HCT116 (cell line): Measurements from ENCODE around the gene ANAPC5. TPM values are rescaled to one million over a fixed set of nuclear protein-coding genes. Genes with fewer than 3 reads are reported as not detected.

Experiments
- ATAC-seq: fragments of 200-7000 bp; cut with Tn5 transposase; 2 replicates; pipeline ENCODE4 v1.9.1; 2020; ENCODE audit warnings: mild to moderate bottlenecking, moderate library complexity
- BruUV-seq: library from RNA; stranded (reverse); fragments of 400-500 nt; replicated peaks from 2 replicates; lab custom pipeline; 2021; lab: Mats Ljungman, UMichigan
- CTCF ChIA-PET: fragments of 300-600 bp; sonication (Branson Sonifier 250); formaldehyde crosslinking; loops from one replicate; lab custom pipeline; 2021; ENCODE audit warnings: antibody characterized with exemption; lab: Charles Lee
- POLR2A ChIA-PET: fragments of 300-600, 350-600 bp; sonication (Branson Sonifier 250); formaldehyde crosslinking; loops from one replicate; lab custom pipeline; 2021; ENCODE audit warnings: antibody characterized with exemption; lab: Charles Lee
- RAD21 ChIA-PET, 2 experiments: fragments of 300-600 bp; sonication (Branson Sonifier 250); formaldehyde crosslinking; loops; one replicate each; lab custom pipeline; 2023; ENCODE audit warnings: low total read pairs in 2 of 2; ENCODE audit not compliant: uncharacterized antibody in 2 of 2, unreplicated experiment in 2 of 2, low non-redundant PET in 1 of 2; lab: Charles Lee
- DNase-seq: peaks from one replicate; pipeline ENCODE4 v3.0.0-alpha.2; 2010; ENCODE audit warnings: low read depth, low spot score
- H2AFZ ChIP-seq: fragments of 200-600 bp; shearing (Covaris generic), sonication (generic); 2 replicates; pipeline ENCODE4 v1.6.1; 2017; ENCODE audit warnings: low read depth, mixed run types, mixed read lengths, antibody characterized with exemption, low read length; ENCODE audit not compliant: poor library complexity, severe bottlenecking
- H3K27ac ChIP-seq: 2 replicates; pipeline ENCODE4 v1.5.1; 2012; ENCODE audit warnings: low read depth, low read length
- H3K27me3 ChIP-seq: fragments of 200-600 bp; sonication (generic); 2 replicates; pipeline ENCODE4 v1.6.1; 2016; ENCODE audit warnings: mixed run types, low read length, mixed read lengths; ENCODE audit not compliant: insufficient read depth
- H3K36me3 ChIP-seq, 2 experiments: fragments of 200-500 bp in 1 of 2; fragments of 200-600 bp in 1 of 2; sonication (Bioruptor generic) in 1 of 2; sonication (generic) in 1 of 2; 2 replicates each; pipeline versions ENCODE4 v1.5.1 to v1.6.1; 2014 to 2016; ENCODE audit warnings: low read length in 2 of 2, inconsistent platforms in 1 of 2, mixed read lengths in 1 of 2, mixed run types in 1 of 2; ENCODE audit not compliant: insufficient read depth in 2 of 2, control insufficient read depth in 1 of 2
- H3K4me1 ChIP-seq, 2 experiments: fragments of 200-600 bp in 1 of 2; sonication (generic) in 1 of 2; 2 replicates each; pipeline versions ENCODE4 v1.5.1 to v1.6.1; 2012 to 2017; ENCODE audit warnings: low read length in 2 of 2, inconsistent platforms in 1 of 2, mild to moderate bottlenecking in 1 of 2, mixed read lengths in 1 of 2, mixed run types in 1 of 2, moderate library complexity in 1 of 2; ENCODE audit not compliant: insufficient read depth in 2 of 2, control insufficient read depth in 1 of 2
- H3K4me2 ChIP-seq: fragments of 200-600 bp; sonication (generic); 2 replicates; pipeline ENCODE4 v1.6.1; 2017; ENCODE audit warnings: mixed run types, low read length, mixed read lengths
- H3K4me3 ChIP-seq, 2 experiments: fragments of 200-600 bp in 1 of 2; sonication (generic) in 1 of 2; replicated peaks in 1 of 2; 2 replicates each; pipeline ENCODE4 v1.5.1; 2011 to 2016; ENCODE audit warnings: low read length in 2 of 2, control low read depth in 1 of 2, low read depth in 1 of 2, mild to moderate bottlenecking in 1 of 2, mixed read lengths in 1 of 2, mixed run types in 1 of 2
- H3K79me2 ChIP-seq: fragments of 200-600 bp; sonication (generic); 2 replicates; pipeline ENCODE4 v1.6.1; 2017; ENCODE audit warnings: mild to moderate bottlenecking, mixed run types, low read length, moderate library complexity, mixed read lengths; ENCODE audit not compliant: insufficient read depth
- H3K9ac ChIP-seq: fragments of 200-600 bp; sonication (generic); 2 replicates; pipeline ENCODE4 v1.6.1; 2016; ENCODE audit warnings: low read length, mixed read lengths
- H3K9me2 ChIP-seq: fragments of 200-600 bp; sonication (generic), shearing (Covaris generic); 2 replicates; pipeline ENCODE4 v1.6.1; 2017; ENCODE audit warnings: mixed run types, mild to moderate bottlenecking, moderate library complexity; ENCODE audit not compliant: insufficient read depth
- H3K9me3 ChIP-seq, 2 experiments: fragments of 200-500 bp in 1 of 2; fragments of 200-600 bp in 1 of 2; sonication (Bioruptor generic) in 1 of 2; sonication (generic) in 1 of 2; 2 replicates each; pipeline ENCODE4 v1.6.1; 2014 to 2017; ENCODE audit warnings: low read length in 2 of 2, mixed read lengths in 2 of 2, inconsistent platforms in 1 of 2, low read depth in 1 of 2, mild to moderate bottlenecking in 1 of 2, mixed run types in 1 of 2, moderate library complexity in 1 of 2; ENCODE audit not compliant: control insufficient read depth in 1 of 2, insufficient read depth in 1 of 2
- H4K20me1 ChIP-seq: fragments of 200-600 bp; sonication (generic), shearing (Covaris generic); 2 replicates; pipeline ENCODE4 v1.6.1; 2017; ENCODE audit warnings: mixed run types, mild to moderate bottlenecking, moderate library complexity; ENCODE audit not compliant: insufficient read depth
- ATF3 ChIP-seq: IDR thresholded peaks from 2 replicates; pipeline ENCODE4 v1.6.1; 2012
- ELF1 ChIP-seq: IDR thresholded peaks from 2 replicates; pipeline ENCODE4 v1.6.1; 2012; ENCODE audit warnings: low read depth, borderline replicate concordance
- EZH2 ChIP-seq: fragments of 200-600 bp; sonication (generic); IDR thresholded peaks from 2 replicates; pipeline ENCODE4 v1.6.1; 2017; ENCODE audit warnings: antibody characterized with exemption, mixed run types
- JUND ChIP-seq: IDR thresholded peaks from 2 replicates; pipeline ENCODE4 v1.6.1; 2012
- RAD21 ChIP-seq: IDR thresholded peaks from 2 replicates; pipeline ENCODE4 v1.6.1; 2012; ENCODE audit warnings: low read depth, mild to moderate bottlenecking
- SIN3A ChIP-seq: IDR thresholded peaks from 2 replicates; pipeline ENCODE4 v1.6.1; 2012; ENCODE audit warnings: low read depth
- SP1 ChIP-seq: IDR thresholded peaks from 2 replicates; pipeline ENCODE4 v1.6.1; 2012; ENCODE audit warnings: low read depth
- ZFX ChIP-seq: fragments of 450-650 bp; IDR thresholded peaks from 2 replicates; pipeline ENCODE4 v1.6.1; 2017
- ZNF274 ChIP-seq: fragments of 200-500 bp; sonication (Bioruptor generic); IDR thresholded peaks from 2 replicates; pipeline ENCODE4 v1.6.1; 2014; ENCODE audit warnings: mild to moderate bottlenecking, low read depth, low read length, inconsistent platforms
- intact Hi-C: fragments of 100-400 bp; cut with micrococcal nuclease; formaldehyde crosslinking; loops from 2 replicates; pipeline ENCODE4 v1.10.0; 2022
- total RNA-seq: library from RNA; stranded (reverse); gene quantifications from one replicate; pipeline ENCODE4 v1.2.1, GENCODE V29; 2021; ENCODE audit not compliant: unreplicated experiment
- TF ChIP-seq, protein P1 (sequence below): IDR thresholded peaks from 2 replicates; pipeline ENCODE4 v1.6.1; 2012

ANAPC5 gene
- total RNA-seq, 1 experiment from 2014 or later: 112 TPM

GRCh38 chr12:121287267-121287954, 64.8 kb downstream of the ANAPC5 start:
- BruUV-seq: no TSS peak
- RAD21 ChIA-PET: no interaction called here
- intact Hi-C loops: no loop called here

GRCh38 chr12:121285856-121286255, 66.4 kb downstream of the ANAPC5 start:
- POLR2A ChIA-PET: interaction anchor here (0.9 kb wide), 1 partner anchor 12 kb away, joined by 3 read pairs; no protein-coding TSS in a partner anchor
- no peak overlapping the region for H3K4me3 ChIP-seq
- no peak overlapping the region for H3K9ac ChIP-seq
- CTCF ChIA-PET: no interaction called here
- no peak overlapping the region for H3K4me2 ChIP-seq
- H4K20me1 ChIP-seq: no peaks in the 10 kb centered on the region
- H2AFZ ChIP-seq: no peak overlapping the region
- no TSS peak for BruUV-seq
- no peaks in the 10 kb centered on the region for H3K9me2 ChIP-seq
- peaks cover 43% of the 10 kb centered on the region for H3K79me2 ChIP-seq
- no peaks in the 10 kb centered on the region for H3K9me3 ChIP-seq
- RAD21 ChIA-PET: no interaction called here
- no peak overlapping the region for H3K27ac ChIP-seq
- ATAC-seq (no peak), DNase-seq (no peak)
- TF ChIP-seq RAD21: no peak
- no peak for TF ChIP-seq SP1
- no peak for TF ChIP-seq ZFX
- no peak for TF ChIP-seq ELF1
- TF ChIP-seq EZH2: no peak
- TF ChIP-seq JUND: no peak
- no peak for TF ChIP-seq SIN3A
- no peak for TF ChIP-seq ATF3
- no peaks in the 10 kb centered on the region for H3K27me3 ChIP-seq
- intact Hi-C loops: no loop called here
- no peaks in the 10 kb centered on the region for H3K36me3 ChIP-seq
- H3K4me1 ChIP-seq: no peaks in the 10 kb centered on the region; a peak in 1 of 4 replicates

More at GRCh38 chr12:121287267-121287954, 64.8 kb downstream of the ANAPC5 start:
- Histone ChIP-seq H3K4me1 (no peaks in the 10 kb centered on the region; a peak in 1 of 4 replicates), H2AFZ (no peak overlapping the region), H3K27ac (no peak overlapping the region), H3K9me3 (no peaks in the 10 kb centered on the region), H3K27me3 (no peaks in the 10 kb centered on the region), H3K4me3 (no peak overlapping the region), H3K36me3 (0 out of 4 replicates have a peak, but pooled peaks cover 0 to 3% of the 10 kb centered on the region in 2 experiments), H3K4me2 (no peak overlapping the region), H3K9me2 (no peaks in the 10 kb centered on the region), H3K79me2 (peaks cover 52% of the 10 kb centered on the region), H4K20me1 (no peaks in the 10 kb centered on the region), H3K9ac (no peak overlapping the region)
- ATAC-seq (no peak), DNase-seq (no peak)
- ChIA-PET POLR2A (no interaction called here), CTCF (no interaction called here)
- TF ChIP-seq ATF3 (no peak), ZFX (no peak), SIN3A (no peak), ZNF274 (no peak)
- TF ChIP-seq, protein P1, sequence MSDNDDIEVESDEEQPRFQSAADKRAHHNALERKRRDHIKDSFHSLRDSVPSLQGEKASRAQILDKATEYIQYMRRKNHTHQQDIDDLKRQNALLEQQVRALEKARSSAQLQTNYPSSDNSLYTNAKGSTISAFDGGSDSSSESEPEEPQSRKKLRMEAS: no peak
